Lung (tissue), 16 donors: ENCODE results near the gene ARL3. TPM values are rescaled to one million over a fixed set of nuclear protein-coding genes. Genes with fewer than 3 reads are reported as not detected.

Source experiments
- ATAC-seq: fragments of 200-7000 bp; cut with Tn5 transposase; one replicate; pipeline ENCODE4 v1.9.1; 2020; ENCODE audit warnings: moderate number of reproducible peaks; ENCODE audit not compliant: insufficient read depth, low FRiP score
- DNase-seq, 3 donors: peaks; one replicate each; pipeline ENCODE4 v3.0.0-alpha.2; 2013 to 2017
- H3K27ac ChIP-seq, 2 donors: one replicate each; pipeline ENCODE4 v1.5.1; 2013; ENCODE audit warnings: mild to moderate bottlenecking in 2 of 2, moderate library complexity in 2 of 2, control low read depth in 1 of 2, inconsistent platforms in 1 of 2, low read depth in 1 of 2, low read length in 1 of 2
- H3K27me3 ChIP-seq, 3 donors: one replicate each; pipeline ENCODE4 v1.5.1; 2013; ENCODE audit warnings: low read length in 2 of 3; ENCODE audit not compliant: control insufficient read depth in 3 of 3, insufficient read depth in 3 of 3
- H3K36me3 ChIP-seq, 4 donors: one replicate each; pipeline ENCODE4 v1.5.1; 2013; ENCODE audit warnings: low read length in 4 of 4, mild to moderate bottlenecking in 1 of 4, moderate library complexity in 1 of 4; ENCODE audit not compliant: control insufficient read depth in 4 of 4, insufficient read depth in 4 of 4
- H3K4me1 ChIP-seq, 5 donors: one replicate each; pipeline ENCODE4 v1.5.1; 2013; ENCODE audit warnings: low read length in 5 of 5, mild to moderate bottlenecking in 2 of 5, moderate library complexity in 1 of 5; ENCODE audit not compliant: control insufficient read depth in 5 of 5, insufficient read depth in 5 of 5
- H3K4me3 ChIP-seq: one replicate; pipeline ENCODE4 v1.5.1; 2013; ENCODE audit warnings: mild to moderate bottlenecking, control low read depth, moderate library complexity
- H3K9ac ChIP-seq, 2 donors: one replicate each; pipeline ENCODE4 v1.5.1; 2013; ENCODE audit warnings: low read length in 2 of 2, control low read depth in 1 of 2; ENCODE audit not compliant: insufficient read depth in 1 of 2
- H3K9me3 ChIP-seq, 4 donors: one replicate each; pipeline ENCODE4 v1.5.1; 2013; ENCODE audit warnings: low read length in 3 of 4, mild to moderate bottlenecking in 1 of 4, moderate library complexity in 1 of 4; ENCODE audit not compliant: control insufficient read depth in 4 of 4, insufficient read depth in 3 of 4
- WGBS, 2 donors: extraction: QIAGEN DNeasy Blood & Tissue Kit; methylation state at CpG; one replicate each; pipeline ENCODE4 v1.1.7; 2013; 5-methylcytosine and 5-hydroxymethylcytosine counted together
- long read RNA-seq, 5 donors: transcript quantifications; one replicate each; lab custom pipeline, GENCODE V29; 2026
- polyA plus RNA-seq, 2 donors: library from polyadenylated mRNA; stranded (reverse); fragments of 200-250 nt; gene quantifications; one replicate each; pipeline ENCODE4 v1.2.1, GENCODE V29; 2013
- total RNA-seq, 2 donors: library from RNA; depleted of rRNA in 1 of 2; stranded (reverse); fragments of >200 nt in 1 of 2; gene quantifications; one replicate each; pipeline ENCODE4 v1.2.1, GENCODE V29; 2014 to 2021
- TF ChIP-seq, protein P1 (sequence below): IDR thresholded peaks from 2 replicates; pipeline ENCODE4 v1.5.1; 2012; ENCODE audit warnings: mild to moderate bottlenecking; ENCODE audit errors: control extremely low read depth, extremely low read depth
- donor health status: control.
- donor health status: control.
- donor health status: Bipolar disorder and iron deficiency.
- donor health status: healthy.
- donor health status: DM: yes; HTN: yes; CAD: no.

ARL3 gene, protein sequence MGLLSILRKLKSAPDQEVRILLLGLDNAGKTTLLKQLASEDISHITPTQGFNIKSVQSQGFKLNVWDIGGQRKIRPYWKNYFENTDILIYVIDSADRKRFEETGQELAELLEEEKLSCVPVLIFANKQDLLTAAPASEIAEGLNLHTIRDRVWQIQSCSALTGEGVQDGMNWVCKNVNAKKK
- 10 to 100 TPM in 1 of 2 donors, 1 to 10 TPM in 1; 9.9 to 12.2 TPM for total RNA-seq
- polyA plus RNA-seq, result 1 to 10 TPM; 6.7 to 9.6 TPM
- long read RNA-seq, donor 1, transcript ARL3-201 (6 exons, 3,844 nt), result major isoform, 51 of 65 reads
- long read RNA-seq, donor 1, partial matches to known transcripts, result 14 of 65 reads
- long read RNA-seq, donor 1, other reads (novel, unspliced or antisense), result 0 of 65 reads
- long read RNA-seq, donor 2, transcript ARL3-201 (6 exons, 3,844 nt), result major isoform, 19 of 19 reads
- long read RNA-seq, donor 2, partial matches to known transcripts, result 0 of 19 reads
- long read RNA-seq, donor 2, other reads (novel, unspliced or antisense), result 0 of 19 reads
- long read RNA-seq, donor 3, transcript ARL3-201 (6 exons, 3,844 nt), result major isoform, 23 of 30 reads
- long read RNA-seq, donor 3, partial matches to known transcripts, result 7 of 30 reads
- long read RNA-seq, donor 3, other reads (novel, unspliced or antisense), result 0 of 30 reads
- long read RNA-seq, donor 4, transcript ARL3-201 (6 exons, 3,844 nt), result major isoform, 27 of 27 reads
- long read RNA-seq, donor 4, partial matches to known transcripts, result 0 of 27 reads
- long read RNA-seq, donor 4, other reads (novel, unspliced or antisense), result 0 of 27 reads
- long read RNA-seq, donor 5, transcript ARL3-201 (6 exons, 3,844 nt), result major isoform, 56 of 115 reads
- long read RNA-seq, donor 5, partial matches to known transcripts, result 44 of 115 reads
- long read RNA-seq, donor 5, other reads (novel, unspliced or antisense), result 15 of 115 reads

DNA sequence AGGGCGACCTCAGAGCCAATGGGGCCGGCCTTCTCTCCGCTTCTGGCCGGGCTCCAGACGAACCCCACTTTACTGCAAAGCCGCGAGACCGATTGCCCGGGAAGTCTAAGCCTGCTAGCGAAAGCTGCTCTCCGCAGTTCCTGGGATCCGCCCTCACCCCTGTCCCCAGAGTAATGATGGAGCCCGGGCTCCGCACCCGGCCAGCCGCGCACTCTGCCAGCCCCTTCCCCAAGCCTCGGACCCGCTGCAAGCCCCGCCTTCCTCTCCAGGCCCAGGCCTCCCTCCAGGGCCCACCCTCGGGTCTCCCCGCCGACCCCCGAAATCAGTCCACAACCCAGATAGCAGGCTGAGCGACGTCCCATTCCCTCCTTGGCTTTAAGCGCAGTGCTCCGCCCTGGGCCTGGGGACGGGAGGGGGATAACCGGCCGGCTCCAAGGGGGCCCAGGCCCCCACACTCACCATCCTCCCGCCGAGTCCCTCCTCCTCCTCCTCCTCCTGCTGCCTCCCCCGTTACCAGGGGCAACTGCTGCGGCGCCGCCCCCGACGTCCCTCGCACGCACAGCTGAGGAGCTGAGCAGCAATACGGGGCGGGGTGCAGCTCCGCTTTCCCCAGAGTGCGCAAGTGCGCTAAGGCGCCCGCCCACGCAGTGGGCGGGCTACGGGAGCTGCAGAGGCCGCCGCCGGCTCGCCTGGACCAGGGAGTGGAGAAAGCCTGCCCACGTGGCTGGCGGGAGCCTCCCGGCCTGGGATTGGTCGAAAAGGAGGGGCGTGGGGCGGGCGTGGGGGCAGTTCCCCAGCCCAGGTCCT is at the start of gene ARL3:
Gene ARL3, minus strand, starts transcription at position 584 of the 807 bp plus-strand sequence. Its CDS starts 122 bp downstream, at position 462.
- H3K4me3 ChIP-seq, result peak within 1 kb of the TSS; percentile 64
- DNase-seq, result peak; percentile 99

DNA sequence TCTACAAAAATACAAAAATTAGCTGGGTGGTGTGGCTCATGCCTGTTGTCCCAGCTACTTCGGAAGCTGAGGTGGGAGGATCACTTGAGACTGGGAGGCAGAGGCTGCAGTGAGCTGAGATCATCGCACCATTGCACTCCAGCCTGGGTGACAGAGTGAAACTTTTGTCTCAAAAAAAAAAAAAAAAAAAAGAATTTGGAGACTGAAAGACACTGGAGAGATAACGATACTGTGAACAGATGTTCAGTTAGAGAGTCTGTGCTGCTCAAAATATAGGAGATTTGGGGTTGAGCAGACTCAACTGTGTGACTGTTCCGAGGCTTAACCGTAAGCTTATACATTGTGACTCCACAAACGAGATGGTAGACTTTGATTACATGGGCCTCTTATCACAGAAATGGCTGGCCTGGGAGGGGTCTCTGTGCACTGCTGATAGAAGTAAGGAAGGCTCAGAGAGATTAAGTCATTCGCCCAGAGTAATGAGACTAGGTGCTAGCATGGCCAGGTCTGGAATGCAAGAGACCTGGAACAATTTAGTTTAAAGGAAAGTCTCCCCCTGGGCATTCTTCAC is 48.9 kb upstream of the ARL3 start:
- H3K9me3 ChIP-seq, result no peaks in the 10 kb centered on the region
- TF ChIP-seq, protein P1, sequence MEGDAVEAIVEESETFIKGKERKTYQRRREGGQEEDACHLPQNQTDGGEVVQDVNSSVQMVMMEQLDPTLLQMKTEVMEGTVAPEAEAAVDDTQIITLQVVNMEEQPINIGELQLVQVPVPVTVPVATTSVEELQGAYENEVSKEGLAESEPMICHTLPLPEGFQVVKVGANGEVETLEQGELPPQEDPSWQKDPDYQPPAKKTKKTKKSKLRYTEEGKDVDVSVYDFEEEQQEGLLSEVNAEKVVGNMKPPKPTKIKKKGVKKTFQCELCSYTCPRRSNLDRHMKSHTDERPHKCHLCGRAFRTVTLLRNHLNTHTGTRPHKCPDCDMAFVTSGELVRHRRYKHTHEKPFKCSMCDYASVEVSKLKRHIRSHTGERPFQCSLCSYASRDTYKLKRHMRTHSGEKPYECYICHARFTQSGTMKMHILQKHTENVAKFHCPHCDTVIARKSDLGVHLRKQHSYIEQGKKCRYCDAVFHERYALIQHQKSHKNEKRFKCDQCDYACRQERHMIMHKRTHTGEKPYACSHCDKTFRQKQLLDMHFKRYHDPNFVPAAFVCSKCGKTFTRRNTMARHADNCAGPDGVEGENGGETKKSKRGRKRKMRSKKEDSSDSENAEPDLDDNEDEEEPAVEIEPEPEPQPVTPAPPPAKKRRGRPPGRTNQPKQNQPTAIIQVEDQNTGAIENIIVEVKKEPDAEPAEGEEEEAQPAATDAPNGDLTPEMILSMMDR, result no peak
- H3K4me1 ChIP-seq, result peaks cover 0 to 18% (median 11%) of the 10 kb centered on the region in 5 donors
- H3K27me3 ChIP-seq, result no peaks in the 10 kb centered on the region
- no peak overlapping the region for H3K9ac ChIP-seq
- WGBS, 2 donors, result 86 to 91% methylated on average over 7 of the region's 7 CpGs
- no peak for ATAC-seq
- H3K36me3 ChIP-seq, result peaks cover 0 to 9% (median 0%) of the 10 kb centered on the region in 4 donors
- no peak for DNase-seq
- H3K4me3 ChIP-seq, result no peak overlapping the region
- peak overlapping the region in 1 of 2 donors; percentile 8 for H3K27ac ChIP-seq

More for the DNA sequence above, at the start of gene ARL3:
- Histone ChIP-seq H3K36me3 (no peaks in the 10 kb centered on the region), H3K4me1 (peaks cover 3 to 47% (median 14%) of the 10 kb centered on the region in 5 donors), H3K9me3 (no peaks in the 10 kb centered on the region), H3K9ac (peak within 1 kb of the TSS; percentile 87 to 90), H3K27me3 (no peaks in the 10 kb centered on the region), H3K27ac (peak within 1 kb of the TSS; percentile 75 to 87)
- TF ChIP-seq, protein P1, result no peak
- peak; percentile 97 for ATAC-seq
- 0 to 1% methylated on average over 50 to 62 of the region's 62 CpGs for WGBS, 2 donors

DNA sequence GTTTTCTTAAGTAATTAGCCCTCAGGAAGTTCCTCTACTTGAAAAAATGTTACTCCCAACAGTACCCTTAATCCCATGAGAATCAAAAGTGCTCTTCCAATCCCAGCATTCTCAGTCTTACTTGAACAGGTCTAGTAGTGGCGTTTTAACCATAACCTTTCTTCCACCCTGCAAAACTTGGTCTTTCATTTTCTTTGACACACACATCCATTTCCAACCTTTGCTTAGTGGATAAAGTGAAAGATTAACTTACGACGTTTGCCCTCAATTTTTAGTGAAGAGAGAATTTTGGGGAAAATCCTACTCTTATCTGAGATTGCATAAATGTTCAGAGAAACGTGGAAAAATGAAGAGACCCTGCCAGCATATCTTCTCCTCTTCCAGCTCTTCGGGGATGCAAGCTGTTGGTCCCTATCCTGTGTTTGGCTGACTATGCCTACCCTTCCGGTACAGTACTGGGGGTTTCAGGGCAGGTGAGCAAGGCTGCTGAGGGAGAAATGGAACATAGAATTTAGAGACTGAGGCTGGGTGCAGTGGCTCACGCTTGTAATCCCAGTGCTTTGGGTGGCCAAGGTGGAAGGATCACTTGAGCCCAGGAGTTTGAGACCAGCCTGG is 48.3 kb upstream of the ARL3 start:
- WGBS, 2 donors, result 70 to 79% methylated on average over 7 of the region's 7 CpGs
- no peak overlapping the region for H3K9ac ChIP-seq

More for the DNA sequence above, 48.3 kb upstream of the ARL3 start:
- Histone ChIP-seq H3K9me3 (no peaks in the 10 kb centered on the region), H3K27ac (peak overlapping the region; percentile 8 to 10), H3K36me3 (peaks cover 0 to 9% (median 0%) of the 10 kb centered on the region in 4 donors), H3K4me1 (peaks cover 0 to 18% (median 10%) of the 10 kb centered on the region in 5 donors), H3K27me3 (no peaks in the 10 kb centered on the region), H3K4me3 (no peak overlapping the region)
- DNase-seq, result no peak
- TF ChIP-seq, protein P1, result no peak
- no peak for ATAC-seq
